Lower leg skin (tissue), 4 donors: ENCODE data around the gene PEX16. TPM values are rescaled to one million over a fixed set of nuclear protein-coding genes. Genes with fewer than 3 reads are reported as not detected.

Source experiments
- DNase-seq, 2 donors: peaks; one replicate each; pipeline ENCODE4 v3.0.0-alpha.2; 2019; ENCODE audit warnings: low spot score in 2 of 2
- H3K4me3 ChIP-seq: fragments of 200-600 bp; sonication (generic); 2 replicates; pipeline ENCODE4 v1.5.1; 2017; ENCODE audit warnings: mild to moderate bottlenecking, low read depth; ENCODE audit not compliant: poor library complexity, severe bottlenecking
- POLR2A ChIP-seq, 2 donors: fragments of 450-650 bp; IDR thresholded peaks; one replicate each; pipeline ENCODE4 v1.6.1; 2016 to 2017; ENCODE audit warnings: antibody characterized with exemption in 2 of 2, mild to moderate bottlenecking in 1 of 2, moderate library complexity in 1 of 2
- WGBS, 2 donors: methylation state at CpG; one replicate each; pipeline ENCODE4 v1.1.5; 2018; 5-methylcytosine and 5-hydroxymethylcytosine counted together
- intact Hi-C: fragments of 100-400 bp; cut with DNase I; formaldehyde crosslinking; loops from one replicate; pipeline ENCODE4 v1.15.0; 2023; ENCODE audit warnings: low total_unique reads
- total RNA-seq, 4 donors: library from RNA; depleted of rRNA; stranded (reverse); fragments of >200 nt; gene quantifications; one replicate each; pipeline ENCODE4 v1.1.0, GENCODE V29; 2016
- TF ChIP-seq, protein P1 (sequence below), 3 donors: fragments of 450-650 bp; IDR thresholded peaks; one replicate each; pipeline ENCODE4 v1.5.1; 2016; ENCODE audit warnings: antibody characterized with exemption in 3 of 3, mild to moderate bottlenecking in 3 of 3, moderate library complexity in 2 of 3

The PEX16 gene
- total RNA-seq, 4 donors from 2014 or later: 36.7 to 52.8 (median 41.2) TPM

- DNase-seq: no peak
- H3K4me3 ChIP-seq: no peak overlapping the region
- 81 to 83% methylated on average over 8 of the region's 8 CpGs for WGBS, 2 donors
- intact Hi-C loops: loop anchor here (10.0 kb wide), 1 partner anchor 128 kb away; no protein-coding TSS in a partner anchor
- TF ChIP-seq POLR2A (IDR thresholded peaks at IDR 0.05): no peak
- TF ChIP-seq, protein P1, sequence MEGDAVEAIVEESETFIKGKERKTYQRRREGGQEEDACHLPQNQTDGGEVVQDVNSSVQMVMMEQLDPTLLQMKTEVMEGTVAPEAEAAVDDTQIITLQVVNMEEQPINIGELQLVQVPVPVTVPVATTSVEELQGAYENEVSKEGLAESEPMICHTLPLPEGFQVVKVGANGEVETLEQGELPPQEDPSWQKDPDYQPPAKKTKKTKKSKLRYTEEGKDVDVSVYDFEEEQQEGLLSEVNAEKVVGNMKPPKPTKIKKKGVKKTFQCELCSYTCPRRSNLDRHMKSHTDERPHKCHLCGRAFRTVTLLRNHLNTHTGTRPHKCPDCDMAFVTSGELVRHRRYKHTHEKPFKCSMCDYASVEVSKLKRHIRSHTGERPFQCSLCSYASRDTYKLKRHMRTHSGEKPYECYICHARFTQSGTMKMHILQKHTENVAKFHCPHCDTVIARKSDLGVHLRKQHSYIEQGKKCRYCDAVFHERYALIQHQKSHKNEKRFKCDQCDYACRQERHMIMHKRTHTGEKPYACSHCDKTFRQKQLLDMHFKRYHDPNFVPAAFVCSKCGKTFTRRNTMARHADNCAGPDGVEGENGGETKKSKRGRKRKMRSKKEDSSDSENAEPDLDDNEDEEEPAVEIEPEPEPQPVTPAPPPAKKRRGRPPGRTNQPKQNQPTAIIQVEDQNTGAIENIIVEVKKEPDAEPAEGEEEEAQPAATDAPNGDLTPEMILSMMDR (IDR thresholded peaks at IDR 0.05): no peak
These were observed 40.5 kb downstream of the PEX16 start for GRCh38 chr11:45877221-45877620.

- H3K4me3 ChIP-seq: no peak overlapping the region
- TF ChIP-seq, protein P1 (IDR thresholded peaks at IDR 0.05): no peak
- no peak for TF ChIP-seq POLR2A (IDR thresholded peaks at IDR 0.05)
- 64 to 65% methylated on average over 6 of the region's 6 CpGs for WGBS, 2 donors
- intact Hi-C loops: loop anchor here (10.0 kb wide), 1 partner anchor 128 kb away; no protein-coding TSS in a partner anchor
- DNase-seq: no peak
These were observed 41.3 kb downstream of the PEX16 start for GRCh38 chr11:45876401-45876800.

- DNase-seq: no peak
- H3K4me3 ChIP-seq: no peak overlapping the region
- intact Hi-C loops: loop anchor here (10.0 kb wide), 1 partner anchor 132 kb away; no protein-coding TSS in a partner anchor
- no peak for TF ChIP-seq POLR2A (IDR thresholded peaks at IDR 0.05)
- TF ChIP-seq, protein P1 (IDR thresholded peaks at IDR 0.05): no peak
- WGBS, 2 donors: 63 to 67% methylated on average over 9 of the region's 9 CpGs
These were observed 44.9 kb downstream of the PEX16 start for GRCh38 chr11:45872651-45873356.

GRCh38 chr11:45871638-45872037 lies 46.0 kb downstream of the PEX16 start:
- DNase-seq: no peak
- no peak for TF ChIP-seq POLR2A (IDR thresholded peaks at IDR 0.05)
- TF ChIP-seq, protein P1 (IDR thresholded peaks at IDR 0.05): no peak
- intact Hi-C loops: loop anchor here (10.0 kb wide), 1 partner anchor 133 kb away; no protein-coding TSS in a partner anchor
- no peak overlapping the region for H3K4me3 ChIP-seq
- WGBS, 2 donors: 79 to 93% methylated on average over 2 of the region's 2 CpGs

GRCh38 chr11:45870706-45871105 lies 47.0 kb downstream of the PEX16 start:
- no peak for TF ChIP-seq POLR2A (IDR thresholded peaks at IDR 0.05)
- TF ChIP-seq, protein P1 (IDR thresholded peaks at IDR 0.05): no peak
- no peak overlapping the region for H3K4me3 ChIP-seq
- intact Hi-C loops: loop anchor here (10.0 kb wide), 1 partner anchor 134 kb away; no protein-coding TSS in a partner anchor
- DNase-seq: no peak
- WGBS, 2 donors: 87 to 95% methylated on average over 4 of the region's 4 CpGs
